Parathyroid adenoma (tissue), 2 donors: Measurements from ENCODE around the gene AMBP.

ENCODE experiments used
- H2AFZ ChIP-seq: fragments of 300-600 bp; sonication (generic); one replicate; pipeline ENCODE4 v1.7.0; 2017; ENCODE audit warnings: antibody characterized with exemption, mild to moderate bottlenecking
- H3K27ac ChIP-seq: fragments of 300-600 bp; sonication (generic); one replicate; pipeline ENCODE4 v1.7.0; 2017
- H3K27me3 ChIP-seq: fragments of 300-600 bp; sonication (generic); one replicate; pipeline ENCODE4 v1.7.0; 2017; ENCODE audit warnings: low read length; ENCODE audit not compliant: control insufficient read depth, insufficient read depth
- H3K36me3 ChIP-seq: fragments of 300-600 bp; sonication (generic); one replicate; pipeline ENCODE4 v1.7.0; 2017; ENCODE audit warnings: low read length; ENCODE audit not compliant: control insufficient read depth, insufficient read depth
- H3K4me1 ChIP-seq: fragments of 300-600 bp; sonication (generic); one replicate; pipeline ENCODE4 v1.7.0; 2017; ENCODE audit warnings: control low read depth
- H3K4me2 ChIP-seq: fragments of 300-600 bp; sonication (generic); one replicate; pipeline ENCODE4 v1.7.0; 2017; ENCODE audit warnings: low read length
- H3K4me3 ChIP-seq: fragments of 300-600 bp; sonication (generic); one replicate; pipeline ENCODE4 v1.7.0; 2017; ENCODE audit warnings: low read depth, low read length
- H3K79me2 ChIP-seq: fragments of 300-600 bp; sonication (generic); one replicate; pipeline ENCODE4 v1.7.0; 2017; ENCODE audit warnings: control low read depth
- H3K9ac ChIP-seq: fragments of 300-600 bp; sonication (generic); one replicate; pipeline ENCODE4 v1.7.0; 2017; ENCODE audit warnings: mild to moderate bottlenecking
- H3K9me3 ChIP-seq: fragments of 300-600 bp; sonication (generic); one replicate; pipeline ENCODE4 v1.7.0; 2017; ENCODE audit warnings: low read length; ENCODE audit not compliant: control insufficient read depth
- CTCF ChIP-seq: fragments of 300-600 bp; sonication (generic); IDR thresholded peaks from one replicate; pipeline ENCODE4 v1.7.0; 2017; ENCODE audit warnings: antibody characterized with exemption, mild to moderate bottlenecking
- donor health status: primary hyperparathyroidism.

AMBP gene

DNA sequence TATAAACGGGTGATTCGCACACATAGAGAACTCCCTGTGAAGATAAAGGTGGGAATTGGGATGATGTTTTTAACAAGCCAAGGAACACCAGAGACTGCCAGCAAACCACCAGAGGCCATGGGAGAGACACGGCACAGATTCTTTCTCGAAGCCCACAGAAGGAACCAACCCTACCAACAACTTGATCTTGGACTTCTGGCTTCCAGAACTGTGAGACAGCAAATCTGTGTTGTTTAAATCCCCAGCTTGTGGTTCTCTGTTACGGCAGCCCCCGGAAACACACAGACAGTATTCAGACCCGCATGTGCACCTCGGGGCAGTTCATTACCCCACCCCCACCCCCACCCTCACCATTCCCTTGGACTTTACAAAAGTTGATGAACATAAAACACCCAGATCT is 12.8 kb downstream of the AMBP start:
- H3K9ac ChIP-seq: no peak overlapping the region
- no peaks in the 10 kb centered on the region for H3K79me2 ChIP-seq
- no peak overlapping the region for H3K4me3 ChIP-seq
- H3K36me3 ChIP-seq: no peaks in the 10 kb centered on the region
- H3K9me3 ChIP-seq: no peaks in the 10 kb centered on the region
- H3K4me2 ChIP-seq: no peak overlapping the region
- H3K4me1 ChIP-seq: no peaks in the 10 kb centered on the region
- TF ChIP-seq CTCF: no peak
- no peaks in the 10 kb centered on the region for H3K27me3 ChIP-seq
- H3K27ac ChIP-seq: no peak overlapping the region
- H2AFZ ChIP-seq: no peak overlapping the region

- no peak overlapping the region for H2AFZ ChIP-seq
Measured at GRCh38 chr9:114061830-114062474, 16.1 kb downstream of the AMBP start.

DNA sequence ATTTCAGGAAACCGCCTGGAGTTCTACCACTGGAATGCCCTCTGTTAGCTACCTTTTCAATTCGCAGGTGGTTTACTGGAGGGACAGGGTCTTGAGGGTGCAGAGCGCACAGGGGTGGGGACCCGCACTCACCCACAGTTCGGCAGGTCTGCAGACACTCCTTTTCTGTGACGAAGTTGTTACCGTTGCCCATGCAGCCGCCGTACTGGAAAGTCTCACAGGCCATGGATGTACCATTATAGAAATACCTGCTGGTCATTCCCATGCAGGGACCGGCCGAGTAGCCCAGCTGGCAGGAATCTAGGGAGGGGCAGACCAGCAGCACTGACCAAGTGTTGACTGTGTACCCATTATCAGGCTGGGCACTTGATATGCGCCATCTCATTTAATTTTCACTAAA is 16.8 kb downstream of the AMBP start:
- Histone ChIP-seq H3K27ac (no peak overlapping the region), H3K9me3 (no peaks in the 10 kb centered on the region), H3K9ac (no peak overlapping the region), H3K4me2 (no peak overlapping the region), H3K27me3 (no peaks in the 10 kb centered on the region), H3K79me2 (no peaks in the 10 kb centered on the region), H3K4me1 (no peaks in the 10 kb centered on the region), H3K36me3 (no peaks in the 10 kb centered on the region), H3K4me3 (no peak overlapping the region), H2AFZ (no peak overlapping the region)
- no peak for TF ChIP-seq CTCF

More at GRCh38 chr9:114061830-114062474, 16.1 kb downstream of the AMBP start:
- no peak for TF ChIP-seq CTCF
- no peaks in the 10 kb centered on the region for H3K79me2 ChIP-seq
- H3K27me3 ChIP-seq: no peaks in the 10 kb centered on the region
- no peak overlapping the region for H3K27ac ChIP-seq
- no peaks in the 10 kb centered on the region for H3K4me1 ChIP-seq
- no peaks in the 10 kb centered on the region for H3K9me3 ChIP-seq
- no peak overlapping the region for H3K4me2 ChIP-seq
- no peaks in the 10 kb centered on the region for H3K36me3 ChIP-seq
- no peak overlapping the region for H3K9ac ChIP-seq
- H3K4me3 ChIP-seq: no peak overlapping the region

GRCh38 chr9:114060711-114061110 is 17.4 kb downstream of the AMBP start:
- Histone ChIP-seq H3K27ac (no peak overlapping the region), H3K27me3 (no peaks in the 10 kb centered on the region), H3K4me1 (no peaks in the 10 kb centered on the region), H3K4me2 (no peak overlapping the region), H3K9ac (no peak overlapping the region), H3K79me2 (no peaks in the 10 kb centered on the region), H2AFZ (no peak overlapping the region), H3K36me3 (no peaks in the 10 kb centered on the region), H3K4me3 (no peak overlapping the region), H3K9me3 (no peaks in the 10 kb centered on the region)
- no peak for TF ChIP-seq CTCF

GRCh38 chr9:114060070-114060469 is 18.0 kb downstream of the AMBP start:
- H3K9me3 ChIP-seq: no peaks in the 10 kb centered on the region
- no peaks in the 10 kb centered on the region for H3K27me3 ChIP-seq
- H3K27ac ChIP-seq: no peak overlapping the region
- no peaks in the 10 kb centered on the region for H3K36me3 ChIP-seq
- H3K4me3 ChIP-seq: no peak overlapping the region
- H2AFZ ChIP-seq: no peak overlapping the region
- no peaks in the 10 kb centered on the region for H3K4me1 ChIP-seq
- H3K4me2 ChIP-seq: no peak overlapping the region
- H3K9ac ChIP-seq: no peak overlapping the region
- no peaks in the 10 kb centered on the region for H3K79me2 ChIP-seq
- no peak for TF ChIP-seq CTCF
